Suprapubic skin (tissue), 3 donors: Measurements from ENCODE around the gene GRID1.

Experiments
- CTCF ChIP-seq, 2 donors: fragments of 200-600 bp in 1 of 2; fragments of 450-650 bp in 1 of 2; sonication (generic) in 1 of 2; IDR thresholded peaks; one replicate each; pipeline ENCODE4 v1.5.1; 2016 to 2019; ENCODE audit warnings: antibody characterized with exemption in 2 of 2, mild to moderate bottlenecking in 1 of 2, moderate library complexity in 1 of 2
- EP300 ChIP-seq: sonication (generic); formaldehyde crosslinking; IDR thresholded peaks from one replicate; pipeline ENCODE4 v1.6.1; 2017; ENCODE audit warnings: antibody characterized with exemption
- POLR2A ChIP-seq, 2 donors: fragments of 450-650 bp; IDR thresholded peaks; one replicate each; pipeline ENCODE4 v1.6.1; 2017; ENCODE audit warnings: antibody characterized with exemption in 2 of 2, mild to moderate bottlenecking in 2 of 2, moderate library complexity in 2 of 2

DNA sequence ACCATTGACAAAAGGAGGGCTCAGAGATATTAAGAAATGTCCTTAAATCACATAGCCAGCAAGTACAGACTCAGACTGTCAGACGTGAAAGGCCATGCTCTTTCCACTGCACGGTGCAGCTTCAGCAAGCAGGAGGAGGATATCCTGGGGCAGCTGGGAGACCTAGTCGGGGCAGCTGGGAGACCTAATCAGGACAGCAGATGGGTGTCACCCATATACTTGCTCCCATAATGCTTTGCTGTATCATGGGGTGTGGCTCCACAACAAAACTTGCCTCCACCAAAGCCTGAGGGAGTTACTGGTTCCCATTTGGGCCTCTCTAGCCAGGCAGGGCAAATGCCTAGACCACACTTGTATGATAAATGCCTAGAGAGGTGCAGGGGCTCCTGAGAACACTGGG, 55.4 kb downstream of the GRID1 start:
- TF ChIP-seq EP300, result no peak
- TF ChIP-seq CTCF (IDR thresholded peaks at IDR 0.05), result no peak
- no peak for TF ChIP-seq POLR2A (IDR thresholded peaks at IDR 0.05)
